ENCODE measurements around the gene ZSCAN30. TPM values are rescaled to one million over a fixed set of nuclear protein-coding genes. Genes with fewer than 3 reads are reported as not detected.

Gene ZSCAN30
- total RNA-seq = 12.0 TPM
- long read RNA-seq, full-length matches to known transcripts = 3 of 11 reads
- long read RNA-seq, partial matches to known transcripts = 1 of 11 reads
- long read RNA-seq, other reads (novel, unspliced or antisense) = 7 of 11 reads

DNA sequence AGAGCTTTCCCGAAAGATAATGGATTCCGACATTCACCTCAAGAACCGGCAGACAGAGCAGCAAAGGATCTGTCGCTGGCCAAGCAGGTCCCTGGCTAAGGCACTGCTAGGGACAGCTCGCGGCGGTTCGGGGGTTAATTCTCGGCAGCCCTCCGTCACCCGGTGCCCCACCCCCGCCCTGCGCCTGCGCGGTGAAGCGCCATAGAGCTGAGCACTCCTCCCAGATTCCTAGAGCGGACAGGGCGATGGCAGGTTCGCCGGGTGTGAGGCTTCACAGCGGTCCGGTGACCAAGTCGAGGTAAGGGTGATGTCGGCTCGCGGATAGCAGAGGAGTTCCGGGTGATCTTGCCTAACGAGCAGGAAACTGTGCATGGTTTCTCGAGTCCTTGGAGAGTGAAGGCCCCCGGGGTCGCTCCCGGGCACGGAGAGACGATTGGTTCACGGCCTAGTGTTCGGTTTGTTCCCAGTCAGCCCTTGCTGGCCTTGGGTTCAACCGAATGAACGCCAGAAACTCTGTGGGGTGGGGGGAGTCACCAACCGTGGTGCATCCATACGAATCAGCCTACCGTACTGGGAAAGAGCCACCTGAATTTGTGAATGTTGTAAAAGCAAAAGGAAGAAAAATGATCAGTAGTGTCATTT lies at the start of gene ZSCAN30:
Gene ZSCAN30, minus strand, starts transcription at position 136 of the 642 bp plus-strand sequence. CDS start 25,877 bp downstream, outside the sequence.
- intact Hi-C loops (cut with DNase I) = loop anchor here (5.0 kb wide), 1 partner anchor 52 kb away; the partner anchor contains the start of gene ZNF24
- ATAC-seq (ENCODE audit: poor library complexity) = peak; percentile 100
- DNase-seq = peak; percentile 96

DNA sequence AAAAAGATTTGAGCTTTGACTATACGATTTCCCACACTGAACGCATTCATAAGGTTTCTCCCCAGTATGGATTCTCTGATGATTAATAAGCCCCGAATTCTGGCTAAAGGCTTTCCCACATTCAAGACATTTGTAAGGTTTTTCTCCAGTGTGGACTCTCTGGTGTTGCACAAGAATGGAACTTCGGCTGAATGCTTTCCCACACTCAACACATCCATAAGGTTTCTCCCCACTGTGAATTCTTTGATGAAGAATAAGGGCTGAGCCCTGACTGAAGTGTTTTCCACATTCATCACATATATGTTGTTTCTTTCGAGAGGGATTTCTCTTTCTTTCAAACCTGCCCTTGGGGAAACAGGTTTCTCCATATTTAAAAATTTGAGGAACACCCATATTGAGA lies 47.3 kb upstream of the ZSCAN30 start:
- no peak for ATAC-seq (ENCODE audit: poor library complexity)
- intact Hi-C loops (cut with DNase I) = no loop called here
- DNase-seq = no peak

DNA sequence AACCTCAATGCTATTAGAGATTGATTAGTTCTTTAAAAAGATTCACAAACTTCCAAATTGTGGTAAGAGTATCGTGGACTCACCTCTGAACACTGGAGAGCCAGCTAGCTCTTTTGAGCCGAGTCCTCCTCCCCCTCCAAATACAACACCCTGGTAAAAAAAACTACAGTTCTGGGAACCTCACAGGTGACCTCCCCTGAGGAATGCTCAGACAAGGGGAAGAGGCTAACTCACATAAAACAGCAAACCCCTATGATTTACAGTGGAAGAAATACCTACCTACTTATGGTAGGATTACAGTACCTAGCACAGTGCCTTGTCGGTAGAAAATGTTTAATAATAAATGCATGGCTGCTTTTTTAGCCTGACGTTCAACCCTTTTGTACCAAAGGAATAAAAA lies 45.8 kb upstream of the ZSCAN30 start:
- DNase-seq (no peak), ATAC-seq (ENCODE audit: poor library complexity) (no peak)
- intact Hi-C loops (cut with DNase I) = no loop called here

DNA sequence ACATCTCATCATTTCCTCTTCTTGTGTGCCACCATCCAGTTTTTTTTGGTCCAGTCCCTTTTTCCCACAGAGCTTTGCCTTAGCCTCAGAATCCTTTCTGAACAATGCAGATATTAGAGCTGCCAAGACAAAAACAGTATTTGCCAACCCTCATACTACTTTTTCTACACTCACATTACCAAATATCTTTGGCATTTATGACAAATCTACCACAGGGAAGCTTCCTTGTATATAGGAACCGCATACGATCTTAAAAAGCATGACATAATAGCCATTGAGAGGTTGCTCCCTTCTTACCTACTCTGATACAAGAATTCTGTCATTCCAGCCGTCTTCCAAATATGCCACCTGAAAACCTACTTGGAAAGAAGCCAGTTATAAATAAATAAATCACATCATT lies 44.8 kb upstream of the ZSCAN30 start:
- DNase-seq = no peak
- intact Hi-C loops (cut with DNase I) = no loop called here
- ATAC-seq (ENCODE audit: poor library complexity) = no peak

DNA sequence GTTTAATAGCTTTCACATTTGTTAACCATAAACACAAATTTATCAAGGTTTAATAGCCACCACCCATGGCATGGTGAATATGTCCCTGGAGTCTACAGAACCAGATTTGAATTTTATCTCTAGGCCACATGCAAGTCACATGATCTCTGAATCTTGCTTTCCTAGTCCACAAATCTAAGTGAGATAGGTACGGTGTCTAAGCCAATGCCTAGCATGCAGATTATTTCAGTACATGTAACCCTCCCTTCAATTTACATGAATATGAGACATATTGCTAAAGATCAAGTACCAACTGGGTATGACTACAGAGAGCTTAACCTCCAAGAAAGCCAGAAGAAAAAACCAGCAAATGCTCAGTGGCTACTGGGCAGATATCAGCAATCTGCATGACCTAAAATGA lies 44.2 kb upstream of the ZSCAN30 start:
- ATAC-seq (ENCODE audit: poor library complexity) (peak; percentile 27), DNase-seq (no peak)
- intact Hi-C loops (cut with DNase I) = no loop called here

DNA sequence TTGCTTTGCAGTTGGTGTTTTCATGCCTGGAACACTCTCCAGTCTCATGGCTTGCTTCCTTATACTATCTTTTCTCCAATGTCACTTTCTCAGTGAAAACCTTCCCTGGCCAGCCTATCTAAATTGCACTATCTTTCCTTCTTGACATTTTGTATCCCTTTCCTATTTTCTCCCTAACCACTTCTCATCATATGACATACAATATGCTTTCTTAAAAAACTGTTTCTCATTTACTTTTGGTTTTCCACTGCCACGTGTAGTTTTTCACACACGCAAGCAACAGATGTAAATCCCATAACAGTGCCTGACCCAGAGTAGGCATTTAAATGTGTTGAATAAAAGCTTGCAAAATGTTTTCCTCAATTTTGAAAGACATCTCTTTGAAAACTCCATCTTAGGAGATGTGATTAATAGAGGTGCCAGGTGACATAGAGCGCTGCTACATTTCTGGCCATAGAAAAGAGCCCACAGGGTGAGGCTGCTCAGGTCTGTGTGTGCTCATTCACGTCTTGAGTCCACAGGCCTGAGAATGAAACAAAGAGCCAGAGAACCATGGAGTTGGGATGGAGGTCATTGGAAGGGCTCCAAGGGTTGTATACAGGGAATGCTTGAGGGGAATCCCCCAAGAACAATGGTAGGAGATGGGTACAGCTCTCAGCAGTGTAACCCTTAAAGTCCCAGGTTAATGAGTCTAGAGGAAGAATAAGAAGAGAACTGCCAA lies 41.5 kb upstream of the ZSCAN30 start:
- ATAC-seq (ENCODE audit: poor library complexity) (no peak), DNase-seq (no peak)
- intact Hi-C loops (cut with DNase I) = no loop called here

DNA sequence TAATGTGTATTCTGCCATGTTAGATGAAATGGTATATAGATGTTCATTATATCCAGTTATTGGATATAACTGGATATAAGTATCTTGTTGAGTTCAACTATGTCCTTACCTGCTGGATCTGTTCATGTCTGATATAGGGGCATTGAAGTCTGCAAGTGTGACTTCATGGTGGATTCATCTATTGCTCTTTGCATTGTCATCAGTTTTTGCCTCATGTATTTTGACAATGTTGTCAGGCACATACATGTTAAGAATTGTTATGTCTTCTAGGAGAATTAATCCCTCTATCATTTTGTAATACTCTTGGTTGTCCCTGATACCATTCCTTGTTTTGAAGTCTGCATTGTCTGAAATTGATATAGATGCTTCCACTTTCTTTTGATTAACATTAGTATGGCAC lies 38.8 kb upstream of the ZSCAN30 start:
- ATAC-seq (ENCODE audit: poor library complexity) (no peak), DNase-seq (no peak)
- intact Hi-C loops (cut with DNase I) = no loop called here

DNA sequence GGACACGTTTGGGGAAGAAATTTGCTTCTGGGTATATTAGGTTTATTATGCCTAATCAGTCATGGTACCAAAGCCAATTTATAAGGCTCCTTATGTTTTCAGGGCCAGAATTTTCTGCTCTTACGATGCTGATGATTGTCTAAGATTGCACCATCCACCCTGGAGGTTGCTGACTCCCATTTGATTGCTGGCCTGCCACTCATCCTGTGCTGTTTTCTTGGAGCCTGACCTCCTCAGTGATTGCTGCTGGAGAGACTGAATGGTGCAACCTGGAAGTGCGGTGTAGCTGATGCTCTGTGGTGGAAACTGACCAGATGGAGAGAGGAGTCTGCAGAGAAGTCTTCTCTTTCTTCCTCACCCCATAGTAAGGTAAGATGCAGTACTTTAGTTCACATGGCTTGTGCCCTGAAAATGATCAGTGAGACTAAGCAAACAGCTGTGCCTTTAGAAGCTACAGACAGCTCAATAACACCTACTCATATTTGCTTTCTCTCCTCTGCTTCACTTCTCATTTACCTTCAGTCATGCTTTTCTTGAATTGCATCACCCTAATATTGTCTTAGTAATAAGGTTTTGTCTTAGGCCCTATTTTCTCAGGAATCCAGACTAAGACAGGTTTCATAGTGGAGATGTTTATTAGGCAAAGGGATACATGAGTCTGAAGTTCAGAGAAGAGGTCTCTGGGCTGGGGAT lies 36.8 kb upstream of the ZSCAN30 start:
- DNase-seq = no peak
- no peak for ATAC-seq (ENCODE audit: poor library complexity)
- intact Hi-C loops (cut with DNase I) = no loop called here

DNA sequence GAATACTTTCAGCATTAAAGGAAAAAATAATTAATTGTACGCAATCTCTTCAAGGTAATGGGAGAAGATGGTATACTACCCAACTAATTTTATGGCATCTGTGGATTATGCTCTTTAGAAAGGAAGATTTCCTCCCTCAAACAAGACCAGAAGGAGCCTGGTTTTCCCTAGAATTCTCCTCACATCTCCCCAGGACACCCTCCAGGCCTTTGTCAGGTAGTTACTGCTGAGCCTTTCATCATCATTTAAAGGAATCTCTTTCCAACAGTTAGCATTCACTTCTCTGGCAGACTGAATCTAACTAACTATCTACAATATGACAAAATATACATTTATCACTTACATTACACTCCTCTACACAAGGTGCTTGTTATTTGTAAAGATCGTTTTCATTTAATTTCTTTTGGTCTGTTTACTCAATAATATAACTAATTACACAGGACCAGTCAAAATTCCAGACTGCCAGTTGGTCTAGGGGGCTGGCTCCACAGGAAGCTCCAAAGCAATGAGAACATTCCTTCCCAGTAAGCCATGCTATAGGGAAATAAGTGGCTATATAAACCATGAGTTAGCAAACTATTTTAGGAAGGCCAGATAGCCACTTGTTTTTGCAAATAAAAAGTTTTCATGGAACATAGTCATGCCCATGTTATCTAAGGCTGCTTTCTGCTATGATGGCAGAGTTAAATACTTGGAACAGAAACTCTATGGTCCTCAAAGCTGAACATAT lies 35.1 kb upstream of the ZSCAN30 start:
- ATAC-seq (ENCODE audit: poor library complexity) (no peak), DNase-seq (no peak)
- intact Hi-C loops (cut with DNase I) = no loop called here

DNA sequence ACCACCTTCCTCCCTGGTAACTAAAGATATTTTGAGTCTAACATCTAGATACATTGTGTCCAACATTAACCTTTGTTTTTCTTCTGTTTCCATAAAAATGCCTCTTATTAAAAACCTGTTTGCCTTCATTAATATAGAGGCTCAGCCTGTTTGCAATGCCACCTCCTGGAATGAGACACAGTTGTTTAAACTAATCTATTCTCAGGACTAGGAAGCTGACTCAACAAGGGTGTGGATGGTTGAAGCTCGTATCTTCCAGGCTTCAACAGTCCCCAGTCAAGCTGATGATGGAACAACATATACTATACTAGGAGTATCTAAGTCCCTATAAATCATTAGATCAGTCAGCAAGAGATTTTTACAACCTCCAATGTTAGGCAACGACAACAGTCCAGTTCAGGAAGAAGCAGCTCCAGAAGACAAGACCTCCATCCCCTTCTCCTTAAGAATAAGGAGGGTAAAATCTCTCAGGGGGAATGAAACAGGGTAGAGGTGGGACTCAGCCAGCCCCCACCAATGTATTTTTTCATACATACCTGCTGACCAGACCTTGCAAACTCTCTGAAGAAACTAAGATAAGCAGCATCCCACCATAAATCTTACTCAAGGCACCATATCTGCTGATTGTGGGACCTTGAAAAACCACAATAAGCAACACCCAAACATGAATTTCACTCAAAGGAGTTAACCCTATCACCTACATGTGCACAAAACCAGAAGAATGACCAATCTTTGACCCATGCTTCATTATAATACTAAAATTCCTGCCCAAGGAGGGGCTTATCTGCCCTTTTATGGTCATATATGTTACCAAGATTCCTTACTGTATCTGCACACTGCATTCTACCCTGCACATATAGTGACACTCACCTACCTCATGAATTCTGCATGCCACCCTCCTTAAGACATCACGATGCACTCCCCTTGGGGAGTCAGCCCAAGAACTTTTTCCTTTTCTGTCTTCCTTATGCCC lies 32.7 kb upstream of the ZSCAN30 start:
- intact Hi-C loops (cut with DNase I) = no loop called here
- DNase-seq = no peak
- no peak for ATAC-seq (ENCODE audit: poor library complexity)

DNA sequence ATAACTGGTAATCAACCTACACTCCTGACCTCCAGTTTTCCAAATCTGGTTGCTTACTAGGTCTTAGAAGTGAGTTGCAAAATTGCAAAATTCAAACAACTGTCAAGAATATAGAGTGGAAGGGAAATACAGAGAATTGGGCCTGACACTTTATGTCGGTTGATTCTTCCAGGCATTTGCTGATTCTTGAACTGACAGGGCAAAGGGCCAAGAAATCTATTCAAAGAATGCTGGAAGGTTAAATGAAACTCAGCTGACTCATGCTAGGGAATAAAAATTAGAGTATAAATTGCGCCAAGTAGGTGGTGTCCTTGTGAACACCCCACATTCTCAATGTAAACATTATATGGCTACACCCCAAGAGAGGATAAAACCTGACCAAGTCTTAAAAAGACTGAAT lies 21.5 kb upstream of the ZSCAN30 start:
- DNase-seq (no peak), ATAC-seq (ENCODE audit: poor library complexity) (peak; percentile 38)
- intact Hi-C loops (cut with DNase I) = no loop called here

DNA sequence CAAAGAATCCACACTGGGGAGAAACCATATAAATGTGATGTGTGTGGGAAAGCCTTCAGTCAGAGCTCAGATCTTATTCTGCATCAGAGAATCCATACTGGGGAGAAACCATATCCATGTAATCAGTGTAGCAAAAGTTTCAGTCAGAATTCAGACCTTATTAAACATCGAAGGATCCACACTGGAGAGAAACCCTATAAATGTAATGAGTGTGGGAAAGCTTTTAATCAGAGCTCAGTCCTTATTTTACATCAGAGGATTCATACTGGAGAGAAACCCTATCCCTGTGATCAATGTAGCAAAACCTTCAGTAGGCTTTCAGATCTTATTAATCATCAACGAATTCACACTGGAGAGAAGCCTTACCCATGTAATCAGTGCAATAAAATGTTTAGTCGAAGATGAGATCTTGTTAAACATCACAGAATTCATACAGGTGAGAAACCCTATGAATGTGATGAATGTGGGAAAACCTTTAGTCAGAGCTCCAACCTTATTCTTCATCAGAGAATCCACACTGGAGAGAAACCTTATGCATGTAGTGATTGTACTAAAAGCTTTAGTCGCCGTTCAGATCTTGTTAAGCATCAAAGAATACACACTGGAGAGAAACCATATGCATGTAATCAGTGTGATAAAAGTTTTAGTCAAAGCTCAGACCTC lies 16.7 kb upstream of the ZSCAN30 start:
- ATAC-seq (ENCODE audit: poor library complexity) = no peak
- intact Hi-C loops (cut with DNase I) = no loop called here
- no peak for DNase-seq

DNA sequence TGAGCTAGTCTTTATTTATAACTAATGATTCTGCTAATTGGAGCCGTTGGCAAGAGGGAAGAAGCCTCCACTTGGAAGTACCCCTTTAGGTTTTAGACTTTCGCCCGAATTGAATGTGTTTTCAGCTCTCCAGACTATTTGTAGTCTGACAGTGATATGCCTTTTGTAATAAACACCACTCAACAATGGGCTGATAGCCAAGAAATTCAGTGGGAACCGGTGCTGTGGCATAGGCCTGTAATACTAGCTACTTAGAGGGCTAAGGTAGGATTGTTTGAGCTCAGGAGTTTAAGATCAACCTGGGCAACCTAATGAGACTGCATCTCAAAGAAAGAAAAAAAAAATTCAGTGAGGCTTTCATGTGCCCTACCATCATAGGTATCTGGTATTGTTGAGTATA lies 13.6 kb upstream of the ZSCAN30 start:
- no peak for DNase-seq
- intact Hi-C loops (cut with DNase I) = no loop called here
- ATAC-seq (ENCODE audit: poor library complexity) = peak; percentile 41

DNA sequence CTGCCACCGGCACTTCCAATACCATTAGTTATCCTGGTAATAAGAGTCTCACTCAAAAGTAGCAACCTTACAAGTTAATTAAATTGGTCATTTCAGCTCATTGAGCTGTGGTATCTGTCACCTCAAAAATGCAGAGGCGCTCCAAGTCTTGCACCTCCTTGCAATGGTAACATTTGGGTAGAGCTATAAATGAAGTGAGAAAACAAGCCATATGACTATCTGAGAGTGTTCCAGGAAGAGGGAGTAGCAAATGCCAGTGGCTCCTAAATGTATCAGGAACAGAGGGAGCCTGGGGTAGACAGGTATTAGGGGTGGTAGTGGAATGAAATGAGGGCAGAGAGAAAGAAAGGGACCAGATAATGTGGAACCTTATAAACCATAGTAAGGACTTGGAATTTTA lies 6.0 kb upstream of the ZSCAN30 start:
- ATAC-seq (ENCODE audit: poor library complexity) (no peak), DNase-seq (no peak)
- intact Hi-C loops (cut with DNase I) = no loop called here

DNA sequence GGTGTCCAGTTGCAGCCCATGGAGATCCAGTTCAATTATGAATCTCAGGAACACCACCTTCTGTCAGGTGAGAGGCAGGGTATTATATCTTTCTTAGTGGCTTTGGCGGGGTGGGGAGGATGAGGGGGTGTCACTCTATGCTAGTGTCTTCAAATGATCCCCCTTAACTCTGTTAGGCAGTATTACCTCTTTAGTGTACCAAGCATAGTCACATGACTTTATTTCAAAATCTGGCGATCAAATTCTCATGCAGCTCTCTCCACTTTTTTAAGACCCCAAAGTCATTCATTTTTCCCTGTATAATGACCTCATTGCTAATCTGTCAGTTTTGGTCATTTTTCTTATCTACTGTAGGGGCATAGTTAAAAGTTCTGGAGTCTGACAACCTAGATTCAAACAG lies 1.1 kb upstream of the ZSCAN30 start:
- ATAC-seq (ENCODE audit: poor library complexity) (no peak), DNase-seq (no peak)
- intact Hi-C loops (cut with DNase I) = loop anchor here (5.0 kb wide), 1 partner anchor 51 kb away; the partner anchor contains the start of gene ZNF24

DNA sequence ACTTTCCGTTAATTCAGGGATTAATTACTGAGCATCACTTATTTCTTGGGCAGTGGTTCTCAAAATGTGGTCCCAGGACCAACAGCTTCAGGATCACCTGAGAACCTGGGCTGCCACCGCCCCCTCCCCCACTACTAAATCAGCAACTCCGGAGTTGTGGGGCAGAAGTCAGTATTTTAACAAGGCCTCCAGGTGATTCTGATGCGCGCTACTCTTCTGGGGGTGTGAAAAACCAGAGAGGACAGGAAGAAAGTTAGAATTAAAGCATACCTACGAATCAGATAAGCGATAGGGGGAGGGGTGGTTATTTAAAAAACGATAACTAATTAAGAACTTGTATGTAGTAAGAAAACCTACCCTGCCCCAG lies 319 bp downstream of the ZSCAN30 start:
- intact Hi-C loops (cut with DNase I) = loop anchor here (5.0 kb wide), 1 partner anchor 53 kb away; the partner anchor contains the start of gene ZNF24
- ATAC-seq (ENCODE audit: poor library complexity) (peak; percentile 55), DNase-seq (no peak)

DNA sequence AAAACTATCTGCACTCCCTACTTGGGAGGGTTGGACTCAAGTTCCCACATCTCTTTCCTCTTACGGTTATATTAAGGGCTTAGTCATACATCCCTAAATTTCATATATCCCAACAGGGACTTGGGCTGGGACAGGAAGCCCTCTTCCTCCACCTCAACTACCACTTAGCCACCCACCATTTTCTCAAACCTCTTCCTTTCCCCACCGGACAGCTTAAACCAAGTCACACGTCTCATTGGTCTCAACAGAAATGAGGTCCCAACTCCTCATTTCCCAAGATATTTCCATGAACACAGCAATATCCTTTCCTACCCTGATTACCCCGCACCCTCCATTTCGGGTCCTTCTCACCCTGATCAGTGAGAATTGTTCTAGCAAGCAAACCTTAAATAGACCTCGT lies 736 bp downstream of the ZSCAN30 start:
- intact Hi-C loops (cut with DNase I) = no loop called here
- peak; percentile 1 for ATAC-seq (ENCODE audit: poor library complexity)
- DNase-seq = no peak

Data from Right ventricle myocardium superior (tissue), 1 donor.